Panc1 (cell line): Measurements from ENCODE around the gene GSTM3. TPM values are rescaled to one million over a fixed set of nuclear protein-coding genes. Genes with fewer than 3 reads are reported as not detected.

Source experiments
- ATAC-seq: fragments of 200-7000 bp; cut with Tn5 transposase; 2 replicates; pipeline ENCODE4 v1.9.1; 2020; ENCODE audit warnings: mild to moderate bottlenecking, moderate library complexity
- BruUV-seq: library from RNA; stranded (reverse); fragments of 400-500 nt; replicated peaks from 2 replicates; lab custom pipeline; 2021; lab: Mats Ljungman, UMichigan
- CTCF ChIA-PET: fragments of 300-600 bp; sonication (Branson Sonifier 250); formaldehyde crosslinking; loops from one replicate; lab custom pipeline; 2022; ENCODE audit warnings: antibody characterized with exemption; lab: Charles Lee
- POLR2A ChIA-PET: fragments of 300-600 bp; sonication (Branson Sonifier 250); formaldehyde crosslinking; loops from one replicate; lab custom pipeline; 2022; ENCODE audit warnings: antibody characterized with exemption; lab: Charles Lee
- DNase-seq: peaks from one replicate; pipeline ENCODE4 v3.0.0-alpha.2; 2010; ENCODE audit warnings: low read depth, low spot score
- H3K27ac ChIP-seq: 2 replicates; pipeline ENCODE4 v1.5.1; 2011; ENCODE audit warnings: mild to moderate bottlenecking, low read length, inconsistent platforms
- H3K27me3 ChIP-seq: fragments of 200-500 bp; sonication (Bioruptor generic); 2 replicates; pipeline ENCODE4 v1.6.0; 2014; ENCODE audit warnings: low read length, inconsistent platforms; ENCODE audit not compliant: control insufficient read depth, insufficient read depth
- H3K36me3 ChIP-seq: fragments of 200-500 bp; sonication (Bioruptor generic); 2 replicates; pipeline ENCODE4 v1.5.1; 2014; ENCODE audit warnings: inconsistent platforms, mild to moderate bottlenecking, low read length, moderate library complexity; ENCODE audit not compliant: control insufficient read depth, insufficient read depth
- H3K4me1 ChIP-seq: 2 replicates; pipeline ENCODE4 v1.5.1; 2011; ENCODE audit warnings: inconsistent platforms, mild to moderate bottlenecking, low read length, moderate library complexity; ENCODE audit not compliant: control insufficient read depth, insufficient read depth
- H3K4me3 ChIP-seq, 2 experiments: 2 replicates each; pipeline ENCODE4 v1.5.1; 2011 to 2012; ENCODE audit warnings: low read depth in 2 of 2, low read length in 2 of 2, mild to moderate bottlenecking in 2 of 2, inconsistent platforms in 1 of 2, moderate library complexity in 1 of 2
- H3K9me3 ChIP-seq: fragments of 200-500 bp; sonication (Bioruptor generic); 2 replicates; pipeline ENCODE4 v1.5.1; 2014; ENCODE audit warnings: low read depth, mild to moderate bottlenecking, inconsistent platforms, low read length, moderate library complexity; ENCODE audit not compliant: control insufficient read depth, insufficient read depth
- POLR2AphosphoS5 ChIP-seq: IDR thresholded peaks from 2 replicates; pipeline ENCODE4 v1.6.1; 2012; ENCODE audit warnings: mild to moderate bottlenecking, low read depth, low read length, moderate library complexity
- SIN3A ChIP-seq: IDR thresholded peaks from 2 replicates; pipeline ENCODE4 v1.6.1; 2012; ENCODE audit warnings: low read depth, mild to moderate bottlenecking, low read length, moderate library complexity, borderline replicate concordance; ENCODE audit not compliant: insufficient read depth
- TCF7L2 ChIP-seq: IDR thresholded peaks from 2 replicates; pipeline ENCODE4 v1.6.1; 2011; ENCODE audit warnings: mild to moderate bottlenecking, low read depth, low read length, inconsistent platforms
- in situ Hi-C: cut with HindIII; loops from 2 replicates; pipeline ENCODE4 v1.10.0; 2016; ENCODE audit warnings: low sequenced_read_pairs, low pct_unique_long_range_greater_than_20kb
- intact Hi-C: fragments of 100-400 bp; cut with micrococcal nuclease; formaldehyde crosslinking; loops from one replicate; pipeline ENCODE4 v1.10.0; 2022; ENCODE audit not compliant: unreplicated experiment
- total RNA-seq: library from RNA; stranded (reverse); gene quantifications from one replicate; pipeline ENCODE4 v1.2.1, GENCODE V29; 2021; ENCODE audit not compliant: unreplicated experiment
- TF ChIP-seq, protein P1 (sequence below): fragments of 450-650 bp; IDR thresholded peaks from 2 replicates; pipeline ENCODE4 v1.5.1; 2017; ENCODE audit warnings: mild to moderate bottlenecking
- TF ChIP-seq, protein P2 (sequence below), 2 experiments: IDR thresholded peaks; 2 replicates each; pipeline ENCODE4 v1.6.1; 2011 to 2012; ENCODE audit warnings: low read depth in 2 of 2, control low read depth in 1 of 2, low read length in 1 of 2, mild to moderate bottlenecking in 1 of 2, moderate library complexity in 1 of 2; ENCODE audit not compliant: insufficient read depth in 1 of 2

The GSTM3 gene
- total RNA-seq, 1 experiment from 2014 or later: 93.1 TPM

DNA sequence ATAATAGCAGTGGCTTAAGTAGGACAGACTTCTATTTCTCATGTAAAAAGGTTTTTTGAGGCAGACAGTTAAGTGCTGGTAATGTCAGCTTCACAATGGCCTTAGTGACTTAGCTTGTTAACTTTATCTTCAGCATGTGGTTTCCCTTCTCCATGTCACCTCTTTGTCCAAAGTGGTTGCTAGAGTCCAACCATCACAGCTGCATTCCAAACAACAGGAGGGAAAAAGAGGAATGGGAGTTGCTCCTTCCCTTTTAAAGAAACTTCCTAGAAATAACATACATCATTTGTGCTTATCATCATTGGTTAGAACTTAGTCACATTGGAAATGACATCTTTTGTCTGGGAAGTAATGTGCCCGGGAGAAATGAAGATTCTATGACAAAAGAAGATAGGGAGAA lies 18.9 kb downstream of the GSTM3 start:
- H3K36me3 ChIP-seq: no peaks in the 10 kb centered on the region
- POLR2A ChIA-PET: no interaction called here
- no peaks in the 10 kb centered on the region for H3K4me1 ChIP-seq
- H3K4me3 ChIP-seq: no peak overlapping the region
- intact Hi-C loops (no loop called here), in situ Hi-C loops (no loop called here)
- H3K9me3 ChIP-seq: peaks cover 2% of the 10 kb centered on the region; the same call in 1 of the 2 replicates
- H3K27ac ChIP-seq: no peak overlapping the region
- CTCF ChIA-PET: interaction anchor here (0.6 kb wide), 1 partner anchor 209 kb away, joined by 7 read pairs; no protein-coding TSS in a partner anchor
- ATAC-seq: no peak
- TF ChIP-seq TCF7L2 (no peak), POLR2AphosphoS5 (no peak), SIN3A (no peak)
- TF ChIP-seq, protein P1, sequence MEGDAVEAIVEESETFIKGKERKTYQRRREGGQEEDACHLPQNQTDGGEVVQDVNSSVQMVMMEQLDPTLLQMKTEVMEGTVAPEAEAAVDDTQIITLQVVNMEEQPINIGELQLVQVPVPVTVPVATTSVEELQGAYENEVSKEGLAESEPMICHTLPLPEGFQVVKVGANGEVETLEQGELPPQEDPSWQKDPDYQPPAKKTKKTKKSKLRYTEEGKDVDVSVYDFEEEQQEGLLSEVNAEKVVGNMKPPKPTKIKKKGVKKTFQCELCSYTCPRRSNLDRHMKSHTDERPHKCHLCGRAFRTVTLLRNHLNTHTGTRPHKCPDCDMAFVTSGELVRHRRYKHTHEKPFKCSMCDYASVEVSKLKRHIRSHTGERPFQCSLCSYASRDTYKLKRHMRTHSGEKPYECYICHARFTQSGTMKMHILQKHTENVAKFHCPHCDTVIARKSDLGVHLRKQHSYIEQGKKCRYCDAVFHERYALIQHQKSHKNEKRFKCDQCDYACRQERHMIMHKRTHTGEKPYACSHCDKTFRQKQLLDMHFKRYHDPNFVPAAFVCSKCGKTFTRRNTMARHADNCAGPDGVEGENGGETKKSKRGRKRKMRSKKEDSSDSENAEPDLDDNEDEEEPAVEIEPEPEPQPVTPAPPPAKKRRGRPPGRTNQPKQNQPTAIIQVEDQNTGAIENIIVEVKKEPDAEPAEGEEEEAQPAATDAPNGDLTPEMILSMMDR: no peak
- TF ChIP-seq, protein P2, sequence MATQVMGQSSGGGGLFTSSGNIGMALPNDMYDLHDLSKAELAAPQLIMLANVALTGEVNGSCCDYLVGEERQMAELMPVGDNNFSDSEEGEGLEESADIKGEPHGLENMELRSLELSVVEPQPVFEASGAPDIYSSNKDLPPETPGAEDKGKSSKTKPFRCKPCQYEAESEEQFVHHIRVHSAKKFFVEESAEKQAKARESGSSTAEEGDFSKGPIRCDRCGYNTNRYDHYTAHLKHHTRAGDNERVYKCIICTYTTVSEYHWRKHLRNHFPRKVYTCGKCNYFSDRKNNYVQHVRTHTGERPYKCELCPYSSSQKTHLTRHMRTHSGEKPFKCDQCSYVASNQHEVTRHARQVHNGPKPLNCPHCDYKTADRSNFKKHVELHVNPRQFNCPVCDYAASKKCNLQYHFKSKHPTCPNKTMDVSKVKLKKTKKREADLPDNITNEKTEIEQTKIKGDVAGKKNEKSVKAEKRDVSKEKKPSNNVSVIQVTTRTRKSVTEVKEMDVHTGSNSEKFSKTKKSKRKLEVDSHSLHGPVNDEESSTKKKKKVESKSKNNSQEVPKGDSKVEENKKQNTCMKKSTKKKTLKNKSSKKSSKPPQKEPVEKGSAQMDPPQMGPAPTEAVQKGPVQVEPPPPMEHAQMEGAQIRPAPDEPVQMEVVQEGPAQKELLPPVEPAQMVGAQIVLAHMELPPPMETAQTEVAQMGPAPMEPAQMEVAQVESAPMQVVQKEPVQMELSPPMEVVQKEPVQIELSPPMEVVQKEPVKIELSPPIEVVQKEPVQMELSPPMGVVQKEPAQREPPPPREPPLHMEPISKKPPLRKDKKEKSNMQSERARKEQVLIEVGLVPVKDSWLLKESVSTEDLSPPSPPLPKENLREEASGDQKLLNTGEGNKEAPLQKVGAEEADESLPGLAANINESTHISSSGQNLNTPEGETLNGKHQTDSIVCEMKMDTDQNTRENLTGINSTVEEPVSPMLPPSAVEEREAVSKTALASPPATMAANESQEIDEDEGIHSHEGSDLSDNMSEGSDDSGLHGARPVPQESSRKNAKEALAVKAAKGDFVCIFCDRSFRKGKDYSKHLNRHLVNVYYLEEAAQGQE (IDR thresholded peaks at IDR 0.05; ENCODE audit: insufficient read depth in 1 of 2, low read depth in 2 of 2, low read length in 1 of 2): no peak
- DNase-seq: no peak
- H3K27me3 ChIP-seq: no peaks in the 10 kb centered on the region
- no TSS peak for BruUV-seq

DNA sequence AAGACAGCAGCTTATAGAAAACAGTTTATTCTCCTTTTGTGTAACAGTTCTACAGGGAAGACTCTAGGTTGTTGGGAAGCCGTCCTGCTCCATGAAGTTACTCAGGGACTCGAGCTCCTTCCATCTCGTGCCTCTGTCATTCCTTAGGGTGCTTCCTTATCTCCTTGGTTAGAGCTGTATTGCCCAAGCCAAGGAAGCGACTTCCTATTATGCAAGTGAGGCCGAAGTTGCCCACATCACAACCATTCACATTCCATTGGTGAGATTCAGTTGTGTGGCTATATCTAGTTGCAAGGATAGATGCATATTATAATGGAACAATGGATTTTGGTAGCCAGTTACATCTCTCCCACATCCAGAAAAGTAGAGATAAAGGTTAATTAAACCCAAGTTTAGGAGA lies 19.8 kb downstream of the GSTM3 start:
- in situ Hi-C loops: no loop called here
- no peak for DNase-seq
- Histone ChIP-seq H3K36me3 (no peaks in the 10 kb centered on the region), H3K27ac (no peak overlapping the region), H3K4me3 (no peak overlapping the region), H3K27me3 (no peaks in the 10 kb centered on the region), H3K4me1 (no peaks in the 10 kb centered on the region), H3K9me3 (no peaks in the 10 kb centered on the region)
- BruUV-seq: no TSS peak
- POLR2A ChIA-PET: no interaction called here
- intact Hi-C loops: no loop called here
- CTCF ChIA-PET: no interaction called here
- TF ChIP-seq POLR2AphosphoS5 (no peak), SIN3A (no peak), TCF7L2 (no peak)
- TF ChIP-seq, protein P1: no peak
- TF ChIP-seq, protein P2 (IDR thresholded peaks at IDR 0.05; ENCODE audit: insufficient read depth in 1 of 2, low read depth in 2 of 2, low read length in 1 of 2): no peak
- ATAC-seq: no peak
